ENCODE measurements around the gene SLC2A8.

GRCh38 chr9:127437497-127438264 lies 40.7 kb downstream of the SLC2A8 start:
- TF ChIP-seq CTCF (IDR thresholded peaks at IDR 0.05 in 4 of 5, conservative IDR thresholded peaks at IDR 0.05 in 1 of 5), result no peak
- TF ChIP-seq POLR2A (IDR thresholded peaks at IDR 0.05), result no peak
